Pons (tissue), 1 donor: ENCODE measurements around the gene MYCBP2.
A peak's percentile ranks its signal among the peaks of the same experiment; 100 is the strongest.

Experiments
- DNase-seq: peaks from one replicate; pipeline ENCODE4 v3.0.0-alpha.2; 2016; ENCODE audit warnings: low spot score

MYCBP2 gene

GRCh38 chr13:77093735-77094134 is 233.2 kb downstream of the MYCBP2 start:
- DNase-seq: no peak

GRCh38 chr13:77084755-77085154 is 242.1 kb downstream of the MYCBP2 start:
- no peak for DNase-seq

GRCh38 chr13:77079902-77080413 is 246.9 kb downstream of the MYCBP2 start:
- no peak for DNase-seq

GRCh38 chr13:77067519-77067918 is 259.4 kb downstream of the MYCBP2 start:
- no peak for DNase-seq

- peak; percentile 49 for DNase-seq
These were observed 261.3 kb downstream of the MYCBP2 start for GRCh38 chr13:77065461-77066147.

- no peak for DNase-seq
These were observed 264.8 kb downstream of the MYCBP2 start for GRCh38 chr13:77062097-77062496.

GRCh38 chr13:77061362-77061761 is 265.5 kb downstream of the MYCBP2 start:
- no peak for DNase-seq

- no peak for DNase-seq
These were observed 270.0 kb downstream of the MYCBP2 start for GRCh38 chr13:77056886-77057285.

- no peak for DNase-seq
These were observed 270.5 kb downstream of the MYCBP2 start for GRCh38 chr13:77056382-77056781.

- no peak for DNase-seq
These were observed 271.7 kb downstream of the MYCBP2 start for GRCh38 chr13:77055158-77055557.

GRCh38 chr13:77053192-77053591 is 273.7 kb downstream of the MYCBP2 start:
- DNase-seq: no peak

GRCh38 chr13:77048681-77049080 is 278.2 kb downstream of the MYCBP2 start:
- DNase-seq: peak; percentile 12

- DNase-seq: no peak
These were observed 279.1 kb downstream of the MYCBP2 start for GRCh38 chr13:77047649-77048343.

- DNase-seq: no peak
These were observed 284.2 kb downstream of the MYCBP2 start for GRCh38 chr13:77042566-77043177.

- DNase-seq: no peak
These were observed 286.1 kb downstream of the MYCBP2 start for GRCh38 chr13:77040835-77041234.

GRCh38 chr13:77040076-77040475 is 286.8 kb downstream of the MYCBP2 start:
- no peak for DNase-seq

- no peak for DNase-seq
These were observed 287.9 kb downstream of the MYCBP2 start for GRCh38 chr13:77038907-77039480.

GRCh38 chr13:77036279-77036678 is 290.6 kb downstream of the MYCBP2 start:
- peak; percentile 47 for DNase-seq

- DNase-seq: no peak
These were observed 292.0 kb downstream of the MYCBP2 start for GRCh38 chr13:77034881-77035280.

- no peak for DNase-seq
These were observed 293.1 kb downstream of the MYCBP2 start for GRCh38 chr13:77033717-77034302.

GRCh38 chr13:77031656-77032243 is 295.1 kb downstream of the MYCBP2 start:
- DNase-seq: no peak

- no peak for DNase-seq
These were observed 297.5 kb downstream of the MYCBP2 start for GRCh38 chr13:77029436-77029835.
